DND-41 (cell line): ENCODE measurements around the gene VSX2.

Experiments used
- EZH2 ChIP-seq: IDR thresholded peaks from 3 replicates; pipeline ENCODE4 v1.6.1; 2012; ENCODE audit warnings: borderline replicate concordance, low read depth, mild to moderate bottlenecking, moderate library complexity, low read length, inconsistent platforms; ENCODE audit not compliant: severe bottlenecking
- TF ChIP-seq, protein P1 (sequence below): IDR thresholded peaks from 2 replicates; pipeline ENCODE4 v1.5.1; 2012; ENCODE audit warnings: borderline replicate concordance, low read length, moderate library complexity, mild to moderate bottlenecking; ENCODE audit not compliant: poor library complexity, severe bottlenecking; ENCODE audit errors: extremely low read depth

DNA sequence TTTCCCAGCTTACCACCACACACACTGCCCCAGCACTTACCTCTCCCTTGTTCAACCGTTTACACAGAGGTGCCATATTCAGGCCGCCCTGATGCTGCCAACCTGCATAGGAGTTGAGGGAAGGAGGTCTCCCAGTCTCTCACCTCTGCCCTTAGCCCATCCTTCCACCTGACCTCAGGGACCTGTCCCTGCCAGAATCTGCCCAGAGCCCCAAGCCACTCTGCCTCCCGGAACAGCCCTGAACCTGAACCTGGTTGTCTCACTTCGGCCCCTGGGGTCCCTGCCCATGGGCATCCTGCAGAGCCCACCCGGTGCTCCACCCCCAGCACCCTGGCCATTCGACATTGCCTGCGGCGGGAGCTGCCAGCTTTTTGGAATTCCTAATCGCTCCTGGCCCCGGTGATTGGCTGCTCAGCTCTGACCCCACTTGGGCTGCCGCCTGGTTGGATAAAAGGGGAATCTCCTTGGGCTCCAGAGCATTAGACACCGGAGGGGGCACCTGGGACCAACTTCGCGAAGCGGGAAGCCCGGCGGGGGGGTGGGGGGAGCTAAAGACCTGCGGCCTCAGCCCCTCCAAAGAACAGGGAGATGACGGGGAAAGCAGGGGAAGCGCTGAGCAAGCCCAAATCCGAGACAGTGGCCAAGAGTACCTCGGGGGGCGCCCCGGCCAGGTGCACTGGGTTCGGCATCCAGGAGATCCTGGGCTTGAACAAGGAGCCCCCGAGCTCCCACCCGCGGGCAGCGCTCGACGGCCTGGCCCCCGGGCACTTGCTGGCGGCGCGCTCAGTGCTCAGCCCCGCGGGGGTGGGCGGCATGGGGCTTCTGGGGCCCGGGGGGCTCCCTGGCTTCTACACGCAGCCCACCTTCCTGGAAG, at the start of gene VSX2:
- TF ChIP-seq EZH2: no peak
- TF ChIP-seq, protein P1, sequence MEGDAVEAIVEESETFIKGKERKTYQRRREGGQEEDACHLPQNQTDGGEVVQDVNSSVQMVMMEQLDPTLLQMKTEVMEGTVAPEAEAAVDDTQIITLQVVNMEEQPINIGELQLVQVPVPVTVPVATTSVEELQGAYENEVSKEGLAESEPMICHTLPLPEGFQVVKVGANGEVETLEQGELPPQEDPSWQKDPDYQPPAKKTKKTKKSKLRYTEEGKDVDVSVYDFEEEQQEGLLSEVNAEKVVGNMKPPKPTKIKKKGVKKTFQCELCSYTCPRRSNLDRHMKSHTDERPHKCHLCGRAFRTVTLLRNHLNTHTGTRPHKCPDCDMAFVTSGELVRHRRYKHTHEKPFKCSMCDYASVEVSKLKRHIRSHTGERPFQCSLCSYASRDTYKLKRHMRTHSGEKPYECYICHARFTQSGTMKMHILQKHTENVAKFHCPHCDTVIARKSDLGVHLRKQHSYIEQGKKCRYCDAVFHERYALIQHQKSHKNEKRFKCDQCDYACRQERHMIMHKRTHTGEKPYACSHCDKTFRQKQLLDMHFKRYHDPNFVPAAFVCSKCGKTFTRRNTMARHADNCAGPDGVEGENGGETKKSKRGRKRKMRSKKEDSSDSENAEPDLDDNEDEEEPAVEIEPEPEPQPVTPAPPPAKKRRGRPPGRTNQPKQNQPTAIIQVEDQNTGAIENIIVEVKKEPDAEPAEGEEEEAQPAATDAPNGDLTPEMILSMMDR: no peak
